H1 (cell line): Measurements from ENCODE around the gene EYA4. TPM values are rescaled to one million over a fixed set of nuclear protein-coding genes. Genes with fewer than 3 reads are reported as not detected.

Experiments
- CTCF ChIA-PET: fragments of 300-600 bp; sonication (Branson Sonifier 250); formaldehyde crosslinking; loops from one replicate; lab custom pipeline; 2021; ENCODE audit not compliant: partially characterized antibody; lab: Charles Lee
- POLR2A ChIA-PET: fragments of 300-600 bp; sonication (Branson Sonifier 250); formaldehyde crosslinking; loops from one replicate; lab custom pipeline; 2021; ENCODE audit warnings: inconsistent platforms; ENCODE audit not compliant: partially characterized antibody; lab: Charles Lee
- DNase-seq, 2 experiments: peaks; one replicate each; pipeline versions ENCODE4 v3.0.0 to v3.0.0-alpha.2; 2010 to 2022; ENCODE audit warnings: low spot score in 2 of 2, low read depth in 1 of 2, mixed read lengths in 1 of 2
- FAIRE-seq: peaks from 2 replicates; lab custom pipeline; 2011; peaks lifted over from hg19 to GRCh38; lab: Jason Lieb, UNC
- H2AFZ ChIP-seq: 2 replicates; pipeline ENCODE4 v1.8.1; 2012; ENCODE audit warnings: low read length, inconsistent platforms
- H2AK5ac ChIP-seq: 2 replicates; pipeline ENCODE4 v1.6.1; 2013; ENCODE audit warnings: low read depth, low read length
- H2BK120ac ChIP-seq: replicated peaks from 2 replicates; pipeline ENCODE3; 2013; ENCODE audit warnings: low read depth, low read length, inconsistent platforms
- H2BK12ac ChIP-seq: 2 replicates; pipeline ENCODE4 v1.6.1; 2013; ENCODE audit warnings: low read depth, low read length
- H2BK15ac ChIP-seq: 2 replicates; pipeline ENCODE4 v1.6.1; 2013; ENCODE audit warnings: low read length
- H2BK20ac ChIP-seq: 2 replicates; pipeline ENCODE4 v1.6.1; 2013; ENCODE audit warnings: low read length
- H2BK5ac ChIP-seq: 2 replicates; pipeline ENCODE4 v1.6.1; 2013; ENCODE audit warnings: low read depth, low read length
- H3K14ac ChIP-seq: 2 replicates; pipeline ENCODE4 v1.6.1; 2013; ENCODE audit warnings: inconsistent platforms; ENCODE audit not compliant: insufficient read length
- H3K18ac ChIP-seq: 2 replicates; pipeline ENCODE4 v1.6.1; 2013; ENCODE audit warnings: low read length; ENCODE audit errors: extremely low read depth
- H3K23ac ChIP-seq: 2 replicates; pipeline ENCODE4 v1.6.1; 2013; ENCODE audit warnings: inconsistent platforms; ENCODE audit not compliant: insufficient read length
- H3K23me2 ChIP-seq: 2 replicates; pipeline ENCODE4 v1.6.1; 2013; ENCODE audit warnings: low read depth, low read length
- H3K27ac ChIP-seq: 2 replicates; pipeline ENCODE4 v1.6.1; 2011; ENCODE audit warnings: low read depth, low read length, inconsistent platforms
- H3K27me3 ChIP-seq, 4 experiments: replicated peaks in 1 of 4; 1 replicate in 1 of 4; 2 replicates in 3 of 4; pipeline versions ENCODE4 v1.6.1 to v1.8.1; 2011 to 2013; ENCODE audit warnings: low read length in 3 of 4, mild to moderate bottlenecking in 3 of 4, inconsistent platforms in 2 of 4, mixed read lengths in 2 of 4, moderate library complexity in 1 of 4; ENCODE audit not compliant: control insufficient read depth in 3 of 4, insufficient read depth in 3 of 4; ENCODE audit errors: extremely low read depth in 1 of 4
- H3K36me3 ChIP-seq, 4 experiments: 2 replicates each; pipeline versions ENCODE4 v1.6.1 to v1.8.1; 2011 to 2013; ENCODE audit warnings: mild to moderate bottlenecking in 4 of 4, low read length in 3 of 4, moderate library complexity in 2 of 4, control low read depth in 1 of 4, inconsistent platforms in 1 of 4; ENCODE audit not compliant: insufficient read depth in 4 of 4, control insufficient read depth in 2 of 4
- H3K4ac ChIP-seq: replicated peaks from 2 replicates; pipeline ENCODE3; 2013; ENCODE audit warnings: low read length, low read depth, mixed read lengths, inconsistent platforms; ENCODE audit not compliant: insufficient read length
- H3K4me1 ChIP-seq, 4 experiments: replicated peaks in 1 of 4; 1 replicate in 1 of 4; 2 replicates in 3 of 4; pipeline versions ENCODE4 v1.6.1 to v1.8.1; 2011 to 2013; ENCODE audit warnings: low read length in 3 of 4, inconsistent platforms in 2 of 4, mixed read lengths in 1 of 4; ENCODE audit not compliant: insufficient read depth in 4 of 4, control insufficient read depth in 3 of 4
- H3K4me2 ChIP-seq, 2 experiments: 2 replicates each; pipeline versions ENCODE4 v1.6.1 to v1.8.1; 2011 to 2013; ENCODE audit warnings: low read depth in 2 of 2, low read length in 2 of 2, control low read depth in 1 of 2, inconsistent platforms in 1 of 2, mild to moderate bottlenecking in 1 of 2; ENCODE audit not compliant: insufficient read depth in 1 of 2
- H3K4me3 ChIP-seq, 4 experiments: fragments of 200-600, 300-600 bp in 1 of 4; sonication (generic), shearing (Covaris generic), sonication (Bioruptor Twin) in 1 of 4; 2 replicates each; pipeline versions ENCODE4 v1.5.1 to v1.8.1; 2011 to 2016; ENCODE audit warnings: low read length in 4 of 4, low read depth in 3 of 4, control low read depth in 2 of 4, inconsistent platforms in 2 of 4, mild to moderate bottlenecking in 2 of 4, mixed read lengths in 1 of 4, moderate library complexity in 1 of 4; ENCODE audit not compliant: insufficient read depth in 2 of 4; ENCODE audit errors: extremely low read depth in 1 of 4
- H3K56ac ChIP-seq: replicated peaks from 2 replicates; pipeline ENCODE3; 2013; ENCODE audit warnings: low read depth, mild to moderate bottlenecking, mixed read lengths, low read length, inconsistent platforms; ENCODE audit not compliant: insufficient read length
- H3K79me1 ChIP-seq: 2 replicates; pipeline ENCODE4 v1.6.1; 2013; ENCODE audit warnings: low read depth, low read length, control low read depth
- H3K79me2 ChIP-seq, 2 experiments: 2 replicates each; pipeline versions ENCODE4 v1.6.1 to v1.8.1; 2012 to 2013; ENCODE audit warnings: low read length in 2 of 2, mild to moderate bottlenecking in 2 of 2, inconsistent platforms in 1 of 2; ENCODE audit not compliant: insufficient read depth in 2 of 2, control insufficient read depth in 1 of 2
- H3K9ac ChIP-seq, 4 experiments: replicated peaks in 1 of 4; 1 replicate in 1 of 4; 2 replicates in 3 of 4; pipeline versions ENCODE4 v1.6.1 to v1.8.1; 2011 to 2013; ENCODE audit warnings: low read depth in 3 of 4, low read length in 3 of 4, control low read depth in 2 of 4, mild to moderate bottlenecking in 2 of 4, moderate library complexity in 2 of 4, inconsistent platforms in 1 of 4; ENCODE audit errors: extremely low read depth in 1 of 4
- H3K9me3 ChIP-seq, 2 experiments: 2 replicates each; pipeline versions ENCODE4 v1.6.1 to v1.8.1; 2012 to 2013; ENCODE audit warnings: mild to moderate bottlenecking in 2 of 2, moderate library complexity in 2 of 2, control low read depth in 1 of 2, inconsistent platforms in 1 of 2, low read depth in 1 of 2, low read length in 1 of 2, mixed read lengths in 1 of 2; ENCODE audit not compliant: insufficient read depth in 2 of 2
- H4K20me1 ChIP-seq, 2 experiments: replicated peaks in 1 of 2; 2 replicates each; pipeline versions ENCODE3 to v1.8.1; 2011 to 2013; ENCODE audit warnings: inconsistent platforms in 2 of 2, low read length in 2 of 2, mild to moderate bottlenecking in 1 of 2; ENCODE audit not compliant: insufficient read depth in 2 of 2, control insufficient read depth in 1 of 2
- H4K5ac ChIP-seq: 2 replicates; pipeline ENCODE4 v1.6.1; 2013; ENCODE audit warnings: low read length, low read depth, mixed read lengths, inconsistent platforms; ENCODE audit not compliant: insufficient read length
- H4K8ac ChIP-seq: 2 replicates; pipeline ENCODE4 v1.8.0; 2013; ENCODE audit warnings: mild to moderate bottlenecking, moderate library complexity, low read length, inconsistent platforms; ENCODE audit not compliant: insufficient read depth; ENCODE audit errors: extremely low read depth
- H4K91ac ChIP-seq: replicated peaks from 2 replicates; pipeline ENCODE3; 2013; ENCODE audit warnings: low read length, mixed read lengths, inconsistent platforms; ENCODE audit not compliant: insufficient read length
- JUN ChIP-seq: IDR thresholded peaks from 2 replicates; pipeline ENCODE4 v1.6.1; 2011; ENCODE audit warnings: low read depth, mild to moderate bottlenecking, improper control_type of control experiment, low read length
- NRF1 ChIP-seq: IDR thresholded peaks from 2 replicates; pipeline ENCODE4 v1.6.1; 2011; ENCODE audit warnings: mild to moderate bottlenecking, low read depth, low read length, improper control_type of control experiment
- POLR2AphosphoS5 ChIP-seq: IDR thresholded peaks from 2 replicates; pipeline ENCODE4 v1.6.1; 2011; ENCODE audit warnings: low read depth, low read length
- POU5F1 ChIP-seq: IDR thresholded peaks from 2 replicates; pipeline ENCODE4 v1.6.1; 2011; ENCODE audit warnings: low read depth, mild to moderate bottlenecking, low read length, moderate library complexity
- RAD21 ChIP-seq, 2 experiments: IDR thresholded peaks in 1 of 2; conservative IDR thresholded peaks in 1 of 2; 2 replicates each; pipeline ENCODE4 v1.6.1; 2011; ENCODE audit warnings: low read depth in 2 of 2, low read length in 2 of 2, improper control_type of control experiment in 1 of 2, inconsistent platforms in 1 of 2, mild to moderate bottlenecking in 1 of 2, moderate library complexity in 1 of 2
- SAP30 ChIP-seq: fragments of 300-600 bp; sonication (generic); IDR thresholded peaks from 2 replicates; pipeline ENCODE4 v1.7.1; 2012; ENCODE audit warnings: low read length, moderate library complexity, mild to moderate bottlenecking, inconsistent platforms; ENCODE audit not compliant: insufficient read depth, insufficient replicate concordance
- SP2 ChIP-seq: IDR thresholded peaks from 2 replicates; pipeline ENCODE4 v1.6.1; 2012; ENCODE audit warnings: mild to moderate bottlenecking, low read length, inconsistent platforms
- TEAD4 ChIP-seq: IDR thresholded peaks from 2 replicates; pipeline ENCODE4 v1.6.1; 2012; ENCODE audit warnings: low read depth, low read length, inconsistent platforms, mixed read lengths
- WGBS, 2 experiments: shearing (Covaris generic) in 1 of 2; methylation state at CpG; one replicate each; pipeline versions ENCODE4 v1.1.6 to v1.1.7; 2013 to 2015; ENCODE audit warnings: low lambda C conversion rate in 2 of 2, mixed read lengths in 2 of 2, inconsistent platforms in 1 of 2, low coverage in 1 of 2, missing lambda C conversion rate in 1 of 2; ENCODE audit not compliant: insufficient replicate concordance in 2 of 2, insufficient coverage in 1 of 2, insufficient read length in 1 of 2; ENCODE audit errors: extremely low coverage in 1 of 2, missing lambda C conversion rate in 1 of 2; 5-methylcytosine and 5-hydroxymethylcytosine counted together
- polyA plus RNA-seq, 7 experiments: library from polyadenylated mRNA; depleted of rRNA in 3 of 7; stranded (reverse) in 5 of 7; unstranded in 2 of 7; fragments of >200 nt in 5 of 7; fragments of 200-250 nt in 2 of 7; gene quantifications; 1 replicate in 5 of 7; 2 replicates in 1 of 7; 4 replicates in 1 of 7; pipeline versions ENCODE4 v1.2.1 to v1.2.3, GENCODE V29; 2011 to 2013; ENCODE audit warnings: missing spikeins in 2 of 7, mixed read lengths in 2 of 7
- total RNA-seq: library from RNA; stranded (reverse); fragmentation: NEBNext Ultra II Directional; extraction: Animal tissue kit (Norgen Biotek cat#: 25700); gene quantifications from 2 replicates; pipeline ENCODE4 v1.2.1, GENCODE V29; 2021
- TF ChIP-seq, protein P1 (sequence below), 3 experiments: IDR thresholded peaks; 1 replicate in 2 of 3; 2 replicates in 1 of 3; pipeline versions ENCODE4 v1.5.1 to v1.6.1; 2011; ENCODE audit warnings: low read length in 3 of 3, mild to moderate bottlenecking in 3 of 3, inconsistent platforms in 2 of 3, low read depth in 1 of 3, moderate library complexity in 1 of 3; ENCODE audit not compliant: insufficient read depth in 1 of 3; ENCODE audit errors: control extremely low read depth in 1 of 3

Gene EYA4
- total and polyA plus RNA-seq, 2 of the 8 experiments (the other 6 are each of a cell fraction or from before 2014, with no cell fraction given), result 0.06 to 0.17 TPM

DNA sequence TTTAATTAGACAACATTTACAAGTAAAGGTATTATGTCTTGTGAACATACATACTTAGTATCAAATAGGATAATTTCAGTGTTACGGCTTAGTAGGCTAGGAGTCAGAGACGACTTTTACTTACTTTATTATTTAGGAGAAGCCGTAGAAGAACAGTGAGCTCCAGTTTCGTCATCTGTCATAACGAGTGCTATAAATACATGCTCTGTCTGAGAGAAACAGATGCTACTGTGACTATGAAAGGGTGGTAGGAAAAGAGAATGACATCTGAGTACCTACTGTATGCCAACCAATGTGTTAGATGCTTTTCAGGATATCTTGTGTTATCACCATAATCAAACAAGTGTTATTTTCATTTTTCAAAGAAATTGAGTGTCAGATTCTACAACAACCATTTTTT lies 119.0 kb downstream of the EYA4 start:
- Histone ChIP-seq H3K79me2 (no peaks in the 10 kb centered on the region), H3K4me1 (no peaks in the 10 kb centered on the region), H3K9me3 (no peaks in the 10 kb centered on the region), H4K8ac (no peak overlapping the region), H2BK5ac (no peak overlapping the region), H4K5ac (no peak overlapping the region), H3K27me3 (no peaks in the 10 kb centered on the region), H3K18ac (no peak overlapping the region), H2AK5ac (no peak overlapping the region), H3K23me2 (no peaks in the 10 kb centered on the region), H3K4ac (no peak overlapping the region), H4K91ac (no peak overlapping the region), H3K23ac (no peak overlapping the region), H3K14ac (no peak overlapping the region), H3K36me3 (no peaks in the 10 kb centered on the region), H3K9ac (no peak overlapping the region), H3K27ac (no peak overlapping the region), H3K4me2 (no peak overlapping the region), H2BK120ac (no peak overlapping the region), H2AFZ (no peak overlapping the region), H3K56ac (no peak overlapping the region), H2BK20ac (no peak overlapping the region), H3K4me3 (no peak overlapping the region), H2BK15ac (no peak overlapping the region), H2BK12ac (no peak overlapping the region), H3K79me1 (no peaks in the 10 kb centered on the region), H4K20me1 (no peaks in the 10 kb centered on the region)
- TF ChIP-seq SP2, result no peak
- TF ChIP-seq, protein P1, sequence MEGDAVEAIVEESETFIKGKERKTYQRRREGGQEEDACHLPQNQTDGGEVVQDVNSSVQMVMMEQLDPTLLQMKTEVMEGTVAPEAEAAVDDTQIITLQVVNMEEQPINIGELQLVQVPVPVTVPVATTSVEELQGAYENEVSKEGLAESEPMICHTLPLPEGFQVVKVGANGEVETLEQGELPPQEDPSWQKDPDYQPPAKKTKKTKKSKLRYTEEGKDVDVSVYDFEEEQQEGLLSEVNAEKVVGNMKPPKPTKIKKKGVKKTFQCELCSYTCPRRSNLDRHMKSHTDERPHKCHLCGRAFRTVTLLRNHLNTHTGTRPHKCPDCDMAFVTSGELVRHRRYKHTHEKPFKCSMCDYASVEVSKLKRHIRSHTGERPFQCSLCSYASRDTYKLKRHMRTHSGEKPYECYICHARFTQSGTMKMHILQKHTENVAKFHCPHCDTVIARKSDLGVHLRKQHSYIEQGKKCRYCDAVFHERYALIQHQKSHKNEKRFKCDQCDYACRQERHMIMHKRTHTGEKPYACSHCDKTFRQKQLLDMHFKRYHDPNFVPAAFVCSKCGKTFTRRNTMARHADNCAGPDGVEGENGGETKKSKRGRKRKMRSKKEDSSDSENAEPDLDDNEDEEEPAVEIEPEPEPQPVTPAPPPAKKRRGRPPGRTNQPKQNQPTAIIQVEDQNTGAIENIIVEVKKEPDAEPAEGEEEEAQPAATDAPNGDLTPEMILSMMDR (IDR thresholded peaks at IDR 0.05; ENCODE audit: control extremely low read depth in 1 of 3, insufficient read depth in 1 of 3, low read depth in 1 of 3, low read length in 3 of 3), result no peak
- no peak for TF ChIP-seq NRF1
- TF ChIP-seq TEAD4, result no peak
- no peak for TF ChIP-seq JUN
- TF ChIP-seq RAD21 (IDR thresholded peaks at IDR 0.05 in 1 of 2, conservative IDR thresholded peaks at IDR 0.05 in 1 of 2; ENCODE audit: low read depth in 2 of 2, low read length in 2 of 2), result no peak
- no peak for TF ChIP-seq POLR2AphosphoS5
- TF ChIP-seq POU5F1, result no peak
- no peak for TF ChIP-seq SAP30
- DNase-seq, result no peak
- 87% methylated on average over 5 of the region's 5 CpGs; no CpG with 5 or more reads in 1 of the 2 experiments for WGBS, 2 experiments
- ChIA-PET CTCF (interaction anchor here (0.6 to 1.0 kb wide), 2 partner anchors 17 to 30 kb away, joined by 3 read pairs; no protein-coding TSS in a partner anchor), POLR2A (no interaction called here)
- no peak for FAIRE-seq
